Stimulated activated CD8-positive, alpha-beta memory T cell treated with anti-CD3 and anti-CD28 coated beads, Interleukin-12 subunit alpha, Interleukin-12 subunit beta, amount 100 ng/mL, for 4 hours (primary cell): ENCODE results near the gene CDHR1.
"Not testable (repeated sequence)": the region's sequence is repeated elsewhere in the genome, so short reads cannot be mapped to it uniquely, and the experiment has no call there.

Experiments
- DNase-seq: peaks from one replicate; pipeline ENCODE4 v3.0.0-alpha.2; 2020; ENCODE audit warnings: low read depth

CDHR1 gene

GRCh38 chr10:84194424-84195043 is at the start of gene CDHR1:
Gene CDHR1 (plus strand): TSS chr10:84194537. CDS start chr10:84194761, 224 bp downstream.
- peak; percentile 48 for DNase-seq

- DNase-seq: no peak
These were observed 47.0 kb upstream of the CDHR1 start for GRCh38 chr10:84147347-84147746.

DNA sequence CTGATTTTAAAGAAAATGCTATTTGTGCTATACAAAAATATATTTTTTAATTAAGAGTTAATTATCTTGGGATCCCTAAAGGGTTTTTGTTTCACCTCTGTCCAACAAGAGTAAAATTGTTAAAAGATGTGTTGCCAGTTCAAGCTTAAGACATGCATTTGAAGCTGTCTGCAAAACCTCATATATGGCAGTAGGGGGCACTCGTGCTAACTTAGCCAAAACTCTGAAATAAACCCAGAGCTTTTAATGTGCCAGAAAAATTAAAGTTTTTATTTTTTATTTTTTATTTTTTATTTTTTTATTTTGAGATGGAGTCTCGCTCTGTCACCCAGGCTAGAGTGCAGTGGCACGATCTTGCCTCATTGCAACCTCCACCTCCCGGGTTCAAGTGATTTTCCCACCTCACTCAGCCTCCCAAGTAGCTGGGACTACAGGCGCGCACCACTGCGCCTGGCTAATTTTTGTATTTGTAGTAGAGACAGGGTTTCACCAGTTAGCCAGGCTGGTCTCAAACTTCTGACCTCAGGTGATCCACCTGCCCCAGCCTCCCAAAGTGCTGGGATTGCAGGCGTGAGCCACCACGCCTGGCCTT is 46.2 kb upstream of the CDHR1 start:
- not testable (repeated sequence) for DNase-seq

GRCh38 chr10:84149854-84150253 is 44.5 kb upstream of the CDHR1 start:
- DNase-seq: no peak

DNA sequence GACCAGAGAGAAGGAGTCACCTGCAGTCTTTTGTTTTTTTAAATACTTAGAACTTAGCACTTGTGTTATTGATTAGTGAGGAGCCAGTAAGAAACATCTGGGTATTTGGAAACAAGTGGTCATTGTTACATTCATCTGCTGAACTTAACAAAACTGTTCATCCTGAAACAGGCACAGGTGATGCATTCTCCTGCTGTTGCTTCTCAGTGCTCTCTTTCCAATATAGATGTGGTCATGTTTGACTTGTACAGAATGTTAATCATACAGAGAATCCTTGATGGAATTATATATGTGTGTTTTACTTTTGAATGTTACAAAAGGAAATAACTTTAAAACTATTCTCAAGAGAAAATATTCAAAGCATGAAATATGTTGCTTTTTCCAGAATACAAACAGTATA is 41.6 kb upstream of the CDHR1 start:
- no peak for DNase-seq

- no peak for DNase-seq
These were observed 38.8 kb upstream of the CDHR1 start for GRCh38 chr10:84155521-84155920.

- no peak for DNase-seq
These were observed 38.3 kb upstream of the CDHR1 start for GRCh38 chr10:84156009-84156408.

DNA sequence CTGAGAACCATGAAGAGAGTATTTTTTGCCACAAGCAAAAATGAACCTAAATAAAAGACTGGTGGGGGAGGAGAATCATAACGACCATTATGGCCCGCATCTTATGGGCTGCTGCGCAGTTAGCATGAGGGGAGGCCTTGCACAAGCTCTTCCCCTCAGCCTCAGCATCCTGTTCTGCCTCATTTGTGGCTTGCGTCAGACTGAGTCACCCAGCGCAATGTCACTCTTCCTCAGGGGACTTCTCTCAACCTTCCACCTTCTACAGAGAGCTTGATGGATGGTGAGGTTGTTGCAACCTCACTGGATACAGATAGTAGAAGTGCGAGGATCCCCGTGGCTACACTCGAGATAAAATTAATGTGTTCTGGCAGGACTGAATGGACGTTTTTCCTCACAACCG is 37.6 kb upstream of the CDHR1 start:
- peak; percentile 37 for DNase-seq

DNA sequence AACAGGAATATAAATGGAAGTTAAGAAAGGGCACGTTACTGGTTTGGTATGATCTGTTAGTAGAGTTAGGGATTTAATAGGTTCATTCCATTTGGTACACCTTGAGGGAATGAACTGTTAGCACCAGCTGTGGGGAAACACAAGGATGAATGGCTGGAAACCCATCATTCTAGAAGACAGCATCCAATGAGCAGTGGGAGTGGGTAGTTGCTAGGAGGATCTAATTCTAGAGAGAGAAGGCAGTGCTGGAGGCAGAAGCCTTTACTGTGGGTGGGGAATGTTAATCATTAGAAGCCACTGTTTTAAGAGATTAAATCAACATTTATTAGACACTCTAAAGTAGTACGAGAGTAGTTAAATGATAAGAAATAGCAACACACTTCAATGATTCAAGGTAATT is 36.3 kb upstream of the CDHR1 start:
- DNase-seq: no peak

DNA sequence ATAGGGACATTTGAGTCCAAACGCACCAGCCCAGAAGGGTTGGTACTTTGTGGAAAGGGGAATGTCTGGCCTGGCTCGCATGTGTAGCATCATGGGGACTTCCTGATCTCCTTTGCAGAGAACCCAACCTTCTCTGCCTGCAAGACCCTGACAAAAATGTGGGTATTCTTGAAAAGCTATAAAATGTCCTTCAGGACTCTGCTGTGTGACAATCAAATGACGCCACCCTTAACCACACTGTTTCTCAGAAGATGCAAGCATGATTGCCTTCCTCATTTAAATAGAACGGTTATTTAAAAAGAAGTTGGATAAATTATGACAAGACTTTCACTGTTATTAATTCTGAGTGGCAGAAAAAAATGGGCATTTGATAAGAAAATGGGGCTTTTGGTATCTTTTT is 35.8 kb upstream of the CDHR1 start:
- no peak for DNase-seq

- no peak for DNase-seq
These were observed 35.2 kb upstream of the CDHR1 start for GRCh38 chr10:84159076-84159685.

DNA sequence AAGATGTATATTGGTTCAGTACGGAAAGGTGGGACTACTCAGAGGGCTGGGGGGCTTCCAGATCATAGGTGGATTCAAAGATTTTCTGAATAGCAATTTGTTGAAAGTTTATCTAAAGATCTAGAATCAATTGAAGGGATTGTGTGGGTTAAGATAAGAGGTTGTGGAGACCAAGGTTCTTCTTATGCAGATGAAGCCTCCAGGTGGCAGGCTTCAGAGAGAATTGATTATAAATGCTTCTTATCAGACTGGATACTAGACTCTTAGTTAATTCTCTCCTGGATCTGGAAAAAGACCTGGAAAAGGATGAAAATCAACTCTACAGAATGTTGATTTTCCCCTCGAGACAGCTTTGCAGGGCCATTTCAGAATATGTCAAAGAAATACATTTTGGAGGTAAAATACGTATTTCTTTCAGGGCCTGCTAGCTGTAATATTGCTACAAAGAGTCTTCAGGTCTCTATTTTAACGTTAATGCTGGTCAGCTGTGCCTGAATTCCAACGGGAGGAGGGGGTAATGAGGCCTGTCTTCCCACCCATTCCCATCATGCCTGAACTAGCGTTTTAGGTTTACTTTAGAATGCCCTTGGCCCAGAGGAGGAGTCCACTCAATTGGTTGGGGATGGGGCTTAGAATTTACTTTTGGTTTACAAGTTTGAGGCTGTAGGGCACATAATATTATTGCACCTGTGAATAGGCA is 33.5 kb upstream of the CDHR1 start:
- DNase-seq: no peak

DNA sequence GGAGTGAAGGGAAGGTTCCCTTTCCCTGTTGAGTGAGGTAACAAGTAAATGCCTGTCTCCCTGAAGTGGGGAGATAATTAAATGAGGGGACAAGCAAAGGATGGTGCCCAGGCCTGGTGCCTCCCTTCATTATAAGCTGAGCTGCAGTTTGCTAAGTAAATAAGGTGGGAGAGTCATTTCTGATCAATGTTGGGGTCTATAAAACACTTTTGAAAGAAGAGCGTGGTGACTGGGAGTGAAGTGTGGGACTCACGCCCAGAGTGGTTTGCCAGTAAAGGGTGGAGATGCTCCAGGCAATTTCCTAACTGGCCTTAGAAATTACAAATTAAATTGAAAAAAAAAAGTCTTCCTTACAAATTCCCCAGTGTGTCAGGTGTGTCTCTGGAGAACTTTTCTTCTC is 30.3 kb upstream of the CDHR1 start:
- no peak for DNase-seq

DNA sequence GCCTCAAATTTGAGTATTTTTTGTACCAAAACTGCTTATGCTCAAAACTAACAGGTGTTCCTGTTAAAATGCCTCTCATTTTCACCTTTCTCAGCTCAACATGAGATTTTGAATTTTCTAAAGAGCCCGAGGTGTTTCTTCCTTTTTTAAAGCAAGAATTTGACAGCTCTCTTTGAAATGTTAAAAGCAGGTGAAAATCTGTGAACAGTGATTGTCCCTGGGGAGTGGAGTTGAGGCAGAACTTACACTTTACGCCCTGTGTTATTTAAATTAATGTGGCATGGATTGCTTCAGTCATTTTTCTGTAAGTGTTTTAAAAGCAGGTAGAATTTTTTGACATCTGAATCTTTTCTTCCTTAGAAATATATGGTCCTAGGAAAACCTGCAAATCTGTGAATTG is 29.9 kb upstream of the CDHR1 start:
- DNase-seq: no peak

DNA sequence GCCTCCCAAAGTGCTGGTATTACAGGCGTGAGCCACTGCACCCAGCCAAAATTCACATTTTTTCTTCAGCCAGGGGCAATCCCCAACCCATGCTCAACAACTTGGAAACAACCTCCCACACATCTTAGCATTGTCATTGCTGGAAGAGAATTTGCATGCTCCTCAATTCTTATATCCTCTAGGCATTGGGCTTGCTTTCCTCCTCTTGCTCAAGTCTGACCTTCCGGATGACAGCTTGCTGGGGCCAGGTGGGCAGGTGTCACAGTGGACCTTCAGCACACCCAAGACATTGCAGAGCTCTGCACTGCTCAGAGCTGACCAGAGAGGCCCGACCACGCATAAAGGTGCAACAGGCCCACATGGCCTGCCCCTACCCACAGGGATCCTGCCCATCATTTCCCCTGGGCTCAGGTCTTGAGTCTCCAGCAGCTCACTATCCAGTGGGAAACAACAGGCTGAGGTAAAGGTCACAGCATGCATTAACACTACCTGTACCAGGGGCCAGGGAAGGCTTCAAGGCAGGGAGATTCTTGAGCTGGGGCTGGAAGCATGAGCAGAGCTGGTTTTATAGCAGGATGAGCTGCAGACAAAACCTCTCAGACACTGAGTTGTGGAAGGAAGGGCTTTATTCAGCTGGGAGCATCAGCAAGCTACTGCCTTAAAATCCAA is 27.6 kb upstream of the CDHR1 start:
- no peak for DNase-seq

DNA sequence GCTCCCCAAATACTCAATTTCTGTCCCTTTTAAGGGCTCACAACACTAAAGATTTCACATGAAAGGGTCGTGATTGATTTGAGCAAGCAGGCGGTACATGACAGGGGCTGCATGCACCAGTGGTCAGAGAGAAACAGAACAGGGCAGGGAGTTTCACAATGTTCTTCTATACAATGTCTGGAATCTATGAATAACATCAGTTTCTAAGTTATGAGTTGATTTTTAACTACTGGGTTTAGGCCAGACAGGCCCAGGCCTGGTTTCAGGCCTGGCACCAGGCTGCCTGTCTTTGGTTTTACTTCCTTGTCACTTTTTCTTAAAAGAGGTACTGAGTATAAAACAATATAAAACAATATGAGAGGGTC is 27.1 kb upstream of the CDHR1 start:
- DNase-seq: not testable (repeated sequence)

DNA sequence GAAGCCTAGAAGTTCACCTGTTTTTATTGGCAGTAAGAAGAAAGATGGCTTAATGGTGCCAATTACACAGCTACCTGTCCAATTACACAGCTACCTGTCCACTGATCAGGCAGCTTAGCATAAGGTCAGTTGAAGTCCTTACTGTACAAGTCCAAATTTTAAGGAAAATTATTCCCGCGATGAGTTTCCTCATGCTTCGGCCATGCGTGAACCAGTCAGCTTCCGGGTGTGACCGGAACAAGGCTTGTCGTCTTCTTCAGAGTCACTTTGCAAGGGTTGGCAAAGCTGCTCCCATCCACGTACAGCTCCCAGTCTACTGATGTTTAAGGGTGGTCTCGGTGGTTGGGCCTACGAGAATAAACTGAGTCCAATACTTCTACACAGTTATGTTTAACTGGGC is 26.0 kb upstream of the CDHR1 start:
- DNase-seq: not testable (repeated sequence)

DNA sequence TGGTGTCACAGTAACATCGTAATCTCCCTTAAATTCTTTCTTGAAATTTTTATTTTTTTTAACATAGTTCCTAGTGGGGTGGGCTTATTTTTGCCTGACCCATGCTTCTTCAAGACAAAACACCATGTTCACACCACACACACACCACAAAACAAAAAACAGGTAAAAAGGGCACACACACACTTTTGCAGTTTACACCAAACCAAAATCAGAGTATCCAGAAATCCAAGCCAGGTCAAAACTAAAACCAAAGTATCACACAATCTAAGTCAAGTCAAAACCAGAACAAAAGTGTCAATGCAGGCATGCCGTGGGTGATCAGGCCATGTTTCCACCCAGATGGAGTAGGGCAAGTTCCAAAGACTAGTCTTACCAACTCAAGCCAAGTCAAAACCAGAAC is 23.1 kb upstream of the CDHR1 start:
- DNase-seq: not testable (repeated sequence)

DNA sequence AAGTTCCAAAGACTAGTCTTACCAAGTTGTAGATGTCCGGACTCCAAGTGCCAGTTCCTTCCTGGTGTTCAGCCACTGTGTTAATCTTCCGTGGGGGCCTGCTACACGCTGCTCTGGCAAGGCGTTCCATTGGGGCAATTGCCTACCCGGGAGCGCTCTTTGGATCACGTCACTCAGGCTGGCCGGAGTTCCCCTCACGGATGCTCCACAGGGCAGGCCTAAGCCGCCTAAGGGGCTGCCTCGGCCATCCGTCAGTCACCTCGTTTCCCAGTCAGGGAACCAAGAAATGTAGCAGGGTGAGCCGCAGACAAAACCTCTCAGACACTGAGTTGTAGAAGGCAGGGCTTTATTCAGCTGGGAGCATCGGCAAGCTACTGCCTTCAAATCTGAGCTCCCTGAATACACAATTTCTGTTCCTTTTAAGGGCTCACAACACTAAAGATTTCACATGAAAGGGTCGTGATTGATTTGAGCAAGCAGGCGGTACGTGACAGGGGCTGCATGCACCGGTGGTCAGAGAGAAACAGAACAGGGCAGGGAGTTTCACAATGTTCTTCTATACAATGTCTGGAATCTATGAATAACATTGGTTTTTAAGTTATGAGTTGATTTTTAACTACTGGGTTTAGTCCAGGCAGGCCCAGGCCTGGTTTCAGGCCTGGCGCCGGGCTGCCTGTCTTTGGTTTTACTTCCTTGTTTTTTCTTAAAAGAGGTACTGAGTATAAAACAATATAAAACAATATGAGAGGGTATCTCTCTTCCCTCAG is 22.5 kb upstream of the CDHR1 start:
- not testable (repeated sequence) for DNase-seq

GRCh38 chr10:84172467-84173356 is 21.6 kb upstream of the CDHR1 start:
- DNase-seq: no peak

DNA sequence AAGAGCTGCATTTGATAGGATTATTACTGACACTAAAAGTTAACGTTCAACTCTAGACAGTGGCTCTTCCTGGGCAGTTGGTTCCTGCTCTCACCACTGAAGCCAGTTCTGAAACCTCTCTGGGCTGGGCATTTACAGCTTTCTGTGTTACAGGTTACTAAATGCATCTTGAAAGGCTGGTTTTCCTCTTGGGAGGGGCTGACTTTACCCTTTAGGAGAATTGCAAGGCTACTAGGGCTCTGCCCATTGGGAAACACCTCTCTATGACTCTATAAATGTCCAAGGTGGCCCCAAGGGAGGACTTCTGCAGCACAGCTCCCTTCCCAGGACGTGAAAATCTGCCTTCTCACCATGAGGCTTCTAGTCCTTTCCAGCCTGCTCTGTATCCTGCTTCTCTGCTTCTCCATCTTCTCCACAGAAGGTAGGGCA is 20.8 kb upstream of the CDHR1 start, which contains the start of gene GPR15LG:
Gene GPR15LG, plus strand, starts transcription at position 301 of the 429 bp plus-strand sequence. Its CDS starts 51 bp downstream, at position 352.
- no peak for DNase-seq
